ENCODE data around the gene LRRC71. TPM values are rescaled to one million over a fixed set of nuclear protein-coding genes. Genes with fewer than 3 reads are reported as not detected.
A peak's percentile ranks its signal among the peaks of the same experiment; 100 is the strongest.

The LRRC71 gene
- total RNA-seq, 1 experiment from 2014 or later: not detected

DNA sequence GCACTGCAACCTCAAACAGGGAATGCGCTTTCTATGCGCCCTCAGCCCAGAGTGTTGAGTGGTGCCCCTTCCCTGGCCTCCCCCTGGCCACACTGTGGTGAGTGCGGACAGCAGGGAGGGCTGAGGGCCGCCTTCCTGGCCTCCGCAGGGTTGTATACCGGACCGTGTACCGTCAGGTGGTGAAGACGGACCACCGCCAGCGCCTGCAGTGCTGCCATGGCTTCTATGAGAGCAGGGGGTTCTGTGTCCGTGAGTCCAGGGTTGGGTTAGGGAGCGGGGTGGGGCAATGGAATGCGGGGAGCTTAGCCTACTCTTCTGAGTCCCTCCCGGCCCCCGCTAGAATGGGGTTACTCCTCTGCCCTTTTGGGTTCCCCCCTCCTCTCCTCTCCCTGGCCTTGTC, 15.3 kb upstream of the LRRC71 start:
- no peak for DNase-seq (ENCODE audit: low read depth)

- DNase-seq (ENCODE audit: low read depth): no peak
Observed at GRCh38 chr1:156905651-156906050, 14.8 kb upstream of the LRRC71 start.

- DNase-seq (ENCODE audit: low read depth): no peak
Observed at GRCh38 chr1:156906206-156906906, 14.1 kb upstream of the LRRC71 start.

DNA sequence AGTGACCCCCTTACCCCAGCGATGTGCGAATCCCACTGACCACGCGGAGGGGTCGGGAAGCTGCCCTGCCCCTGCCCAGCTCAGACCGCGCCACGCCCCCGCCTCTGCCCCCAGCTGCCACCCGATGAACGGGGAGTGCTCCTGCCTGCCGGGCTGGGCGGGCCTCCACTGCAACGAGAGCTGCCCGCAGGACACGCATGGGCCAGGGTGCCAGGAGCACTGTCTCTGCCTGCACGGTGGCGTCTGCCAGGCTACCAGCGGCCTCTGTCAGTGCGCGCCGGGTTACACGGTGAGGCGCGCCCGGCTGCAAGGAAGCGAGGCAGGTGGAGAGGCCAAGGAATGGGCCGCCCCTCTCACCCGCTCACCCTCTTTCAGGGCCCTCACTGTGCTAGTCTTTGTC, 11.9 kb upstream of the LRRC71 start:
- no peak for DNase-seq (ENCODE audit: low read depth)

GRCh38 chr1:156908955-156909354, 11.5 kb upstream of the LRRC71 start:
- DNase-seq (ENCODE audit: low read depth): no peak

GRCh38 chr1:156909671-156910070, 10.8 kb upstream of the LRRC71 start:
- DNase-seq (ENCODE audit: low read depth): no peak

- DNase-seq (ENCODE audit: low read depth): no peak
Observed at GRCh38 chr1:156910309-156910782, 10.1 kb upstream of the LRRC71 start.

DNA sequence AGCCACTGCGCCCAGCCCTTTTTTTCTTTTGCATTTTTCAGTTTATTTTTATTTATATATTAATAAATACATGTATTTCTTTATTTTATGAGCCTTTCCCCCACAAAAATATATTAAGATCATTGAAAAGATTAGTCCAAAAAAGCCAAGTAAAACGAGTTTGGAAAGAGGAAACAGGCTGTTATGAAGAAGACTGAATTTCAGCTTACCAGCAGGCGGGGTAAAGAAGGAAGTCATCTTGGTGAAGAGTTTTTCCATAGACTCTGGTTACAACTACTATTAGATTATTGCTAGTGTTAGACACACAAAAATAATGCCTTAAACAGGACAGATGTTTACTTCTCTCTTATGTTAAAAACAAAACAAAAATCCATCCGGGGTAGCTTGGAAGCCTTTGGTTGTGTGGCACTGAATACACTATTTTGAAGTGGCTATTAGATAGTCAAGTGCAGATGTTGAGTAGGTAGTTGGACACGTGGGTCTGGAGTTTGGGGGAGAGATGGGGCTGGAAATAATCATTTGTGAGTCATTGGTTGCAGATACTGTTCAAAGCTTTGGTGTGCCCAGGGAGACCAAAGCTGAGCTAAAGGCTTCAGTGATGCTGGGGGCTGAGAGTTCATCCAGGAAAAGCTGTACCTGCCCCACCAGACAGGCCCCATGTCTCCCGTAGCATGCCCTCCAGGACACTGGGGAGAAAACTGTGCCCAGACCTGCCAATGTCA, 8.7 kb upstream of the LRRC71 start:
- DNase-seq (ENCODE audit: low read depth): no peak

DNA sequence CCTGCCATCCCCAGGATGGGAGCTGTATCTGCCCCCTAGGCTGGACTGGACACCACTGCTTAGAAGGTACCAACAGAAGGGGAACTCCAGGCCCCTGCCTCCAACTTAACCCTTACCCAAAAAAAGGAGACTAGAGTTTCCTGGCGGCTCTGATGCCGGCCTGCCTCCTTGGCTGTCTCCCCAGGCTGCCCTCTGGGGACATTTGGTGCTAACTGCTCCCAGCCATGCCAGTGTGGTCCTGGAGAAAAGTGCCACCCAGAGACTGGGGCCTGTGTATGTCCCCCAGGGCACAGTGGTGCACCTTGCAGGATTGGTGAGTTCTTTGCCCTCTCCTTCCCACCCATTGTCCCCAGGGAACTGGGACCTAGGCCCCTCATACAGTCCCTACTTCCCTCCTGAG, 8.1 kb upstream of the LRRC71 start:
- DNase-seq (ENCODE audit: low read depth): no peak

DNA sequence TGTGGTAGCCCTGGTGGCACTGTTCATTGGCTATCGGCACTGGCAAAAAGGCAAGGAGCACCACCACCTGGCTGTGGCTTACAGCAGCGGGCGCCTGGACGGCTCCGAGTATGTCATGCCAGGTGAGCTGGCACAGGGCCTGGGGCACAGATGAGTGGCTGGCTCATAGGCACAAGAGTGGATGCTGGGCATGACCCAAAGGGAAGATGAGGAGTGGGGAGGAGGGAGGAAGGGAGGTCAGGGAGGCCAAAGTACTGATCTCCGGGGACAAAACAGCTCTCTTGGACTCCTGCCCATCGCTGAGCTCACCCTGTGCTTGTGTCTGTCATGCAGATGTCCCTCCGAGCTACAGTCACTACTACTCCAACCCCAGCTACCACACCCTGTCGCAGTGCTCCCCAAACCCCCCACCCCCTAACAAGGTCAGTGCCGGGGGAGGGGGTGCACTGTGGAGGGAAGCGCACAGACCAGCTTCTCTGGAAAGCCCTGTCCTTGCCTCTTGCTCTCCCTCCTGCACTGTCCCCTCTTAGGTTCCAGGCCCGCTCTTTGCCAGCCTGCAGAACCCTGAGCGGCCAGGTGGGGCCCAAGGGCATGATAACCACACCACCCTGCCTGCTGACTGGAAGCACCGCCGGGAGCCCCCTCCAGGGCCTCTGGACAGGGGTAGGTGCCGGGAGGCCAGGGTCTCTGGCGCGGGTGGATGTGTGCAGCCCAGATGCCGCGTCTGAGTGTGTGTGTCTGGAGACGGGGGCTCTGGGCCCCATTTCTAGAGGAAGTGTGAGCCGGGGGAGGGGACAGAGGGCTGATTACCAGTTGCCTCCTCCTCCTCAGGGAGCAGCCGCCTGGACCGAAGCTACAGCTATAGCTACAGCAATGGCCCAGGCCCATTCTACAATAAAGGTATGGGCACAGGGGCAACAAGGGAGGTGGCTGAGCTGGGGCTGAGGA, 7.3 kb upstream of the LRRC71 start:
- no peak for DNase-seq (ENCODE audit: low read depth)

GRCh38 chr1:156913809-156914387, 6.5 kb upstream of the LRRC71 start:
- DNase-seq (ENCODE audit: low read depth): no peak

- no peak for DNase-seq (ENCODE audit: low read depth)
Observed at GRCh38 chr1:156914440-156914856, 6.0 kb upstream of the LRRC71 start.

GRCh38 chr1:156921053-156921529, 659 bp downstream of the LRRC71 start:
- no peak for DNase-seq (ENCODE audit: low read depth)

DNA sequence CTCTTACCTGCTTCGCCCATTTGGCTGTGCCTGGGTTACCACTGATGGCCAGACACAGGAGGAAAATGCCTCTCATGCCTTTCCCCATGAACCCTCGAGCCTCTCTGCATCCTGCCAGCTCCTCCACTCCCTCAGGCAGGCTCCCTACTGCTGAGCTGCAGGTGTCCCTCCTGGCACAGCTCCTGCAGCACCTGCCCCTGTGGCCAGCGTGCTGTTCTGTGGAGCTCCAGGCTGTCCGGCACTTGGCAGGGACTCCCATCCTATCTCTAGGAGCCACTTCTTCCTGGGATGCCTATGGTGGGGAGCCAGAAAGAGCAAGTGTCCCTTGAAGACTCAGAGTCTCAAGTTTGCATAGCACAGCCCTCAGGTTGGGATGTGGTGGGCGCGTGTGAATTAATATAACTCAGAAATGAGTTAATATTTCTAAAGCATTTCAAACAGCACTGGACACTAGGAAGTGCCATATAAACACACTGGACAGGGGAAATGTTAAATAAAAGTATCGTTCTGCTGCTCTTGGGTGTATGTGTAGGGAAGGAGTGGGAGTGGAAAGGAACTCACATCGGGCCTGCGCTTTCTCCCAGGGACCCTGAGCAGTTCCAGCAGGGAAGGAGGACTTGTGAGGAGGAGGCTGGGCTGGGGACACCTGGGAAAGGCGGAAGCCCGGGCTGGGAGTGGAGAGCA, 2.7 kb downstream of the LRRC71 start:
- DNase-seq (ENCODE audit: low read depth): no peak

DNA sequence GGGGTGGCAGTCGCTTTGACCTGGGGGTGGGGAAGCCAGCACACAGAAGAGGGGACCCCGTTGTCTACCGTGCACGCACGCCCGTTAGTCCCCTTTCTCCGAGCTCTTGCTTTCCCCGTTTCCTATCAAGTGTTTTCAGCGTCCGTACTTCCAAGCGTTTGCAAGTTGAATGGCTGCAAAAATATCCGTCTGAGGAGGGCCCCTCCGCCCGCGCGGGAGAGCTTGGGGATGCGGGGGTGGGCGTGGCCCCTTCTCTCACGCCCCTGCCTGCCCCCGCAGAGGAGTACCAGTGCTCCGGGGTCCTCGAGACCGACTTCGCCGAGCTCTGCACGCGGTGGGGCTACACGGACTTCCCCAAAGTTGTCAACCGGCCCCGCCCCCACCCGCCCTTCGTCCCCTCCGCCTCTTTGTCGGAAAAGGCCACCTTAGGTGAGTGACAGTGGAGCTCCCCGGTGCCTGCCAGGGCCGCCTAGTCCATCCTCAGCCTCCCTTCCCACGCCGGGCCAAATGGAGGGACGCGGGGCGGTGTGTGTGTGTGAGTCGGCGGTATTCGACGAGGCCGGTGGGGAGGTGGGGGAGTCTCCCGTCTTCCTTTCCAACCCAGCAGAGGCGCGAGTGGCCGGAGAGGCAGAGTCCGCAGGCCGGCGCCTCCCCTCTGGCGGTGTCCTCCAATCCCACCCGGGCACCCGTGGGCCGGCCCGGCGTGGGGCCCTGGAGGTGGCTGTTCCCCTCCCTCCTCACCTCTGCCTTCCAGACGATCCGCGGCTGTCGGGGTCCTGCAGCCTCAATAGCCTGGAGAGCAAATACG, 3.4 kb downstream of the LRRC71 start:
- DNase-seq (ENCODE audit: low read depth): no peak

GRCh38 chr1:156924478-156925153, 4.2 kb downstream of the LRRC71 start:
- DNase-seq (ENCODE audit: low read depth): no peak

- no peak for DNase-seq (ENCODE audit: low read depth)
Observed at GRCh38 chr1:156925154-156926010, 5.0 kb downstream of the LRRC71 start.

DNA sequence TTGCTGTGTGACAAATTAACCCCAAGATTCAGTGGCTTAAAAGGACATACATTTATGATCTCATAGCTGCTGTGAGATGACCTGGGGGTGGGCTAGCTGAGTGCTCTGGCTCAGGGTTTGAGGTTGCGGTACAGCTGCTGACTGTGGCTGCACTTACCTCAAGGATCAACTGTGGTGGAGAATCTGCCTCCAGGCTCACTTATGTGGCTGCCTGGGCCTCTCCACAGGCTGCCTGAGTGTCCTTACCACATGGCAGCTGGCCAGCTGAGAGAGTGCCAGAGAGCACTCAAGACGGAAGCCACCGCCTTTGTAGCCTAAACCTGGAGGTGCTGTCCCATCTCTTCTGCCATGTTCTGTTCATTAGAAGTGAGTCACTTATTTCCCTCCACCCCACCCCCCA, 5.7 kb downstream of the LRRC71 start:
- peak; percentile 86 for DNase-seq (ENCODE audit: low read depth)
